PC-3 (cell line): ENCODE results near the gene MRPL20. TPM values are rescaled to one million over a fixed set of nuclear protein-coding genes. Genes with fewer than 3 reads are reported as not detected.
A peak's percentile ranks its signal among the peaks of the same experiment; 100 is the strongest.

Experiments
- ATAC-seq: fragments of 200-7000 bp; cut with Tn5 transposase; 2 replicates; pipeline ENCODE4 v1.9.1; 2020; ENCODE audit warnings: mild to moderate bottlenecking, moderate library complexity
- BruUV-seq: library from RNA; stranded (reverse); fragments of 400-500 nt; replicated peaks from 2 replicates; lab custom pipeline; 2021; lab: Mats Ljungman, UMichigan
- CTCF ChIA-PET: fragments of 300-600 bp; sonication (Branson Sonifier 250); formaldehyde crosslinking; loops from one replicate; lab custom pipeline; 2022; ENCODE audit warnings: antibody characterized with exemption; lab: Charles Lee
- POLR2A ChIA-PET: fragments of 300-600 bp; sonication (Branson Sonifier 250); formaldehyde crosslinking; loops from one replicate; lab custom pipeline; 2022; ENCODE audit warnings: antibody characterized with exemption; ENCODE audit not compliant: unreplicated experiment; lab: Charles Lee
- DNase-seq: peaks from one replicate; pipeline ENCODE4 v3.0.0-alpha.2; 2015
- H2AFZ ChIP-seq: fragments of 300-600 bp; sonication (generic); 2 replicates; pipeline ENCODE4 v1.6.0; 2016; ENCODE audit warnings: antibody characterized with exemption, low read length
- H3F3A ChIP-seq: fragments of 300-600 bp; sonication (generic); one replicate; pipeline ENCODE4 v1.6.0; 2017; ENCODE audit warnings: antibody characterized with exemption, low read length, control low read depth, mild to moderate bottlenecking; ENCODE audit not compliant: unreplicated experiment
- H3K27ac ChIP-seq: fragments of 300-600 bp; sonication (generic); 2 replicates; pipeline ENCODE4 v1.5.1; 2016; ENCODE audit warnings: mild to moderate bottlenecking, low read length
- H3K27me3 ChIP-seq: fragments of 300-600 bp; sonication (generic); 2 replicates; pipeline ENCODE4 v1.6.1; 2016; ENCODE audit warnings: low read length, mixed read lengths
- H3K36me3 ChIP-seq: fragments of 300-600 bp; sonication (generic); 2 replicates; pipeline ENCODE4 v1.6.1; 2016; ENCODE audit warnings: low read depth, mixed run types, low read length, mixed read lengths
- H3K4me1 ChIP-seq: fragments of 300-600 bp; sonication (generic); 2 replicates; pipeline ENCODE4 v1.5.1; 2016; ENCODE audit warnings: low read length; ENCODE audit not compliant: insufficient read depth
- H3K4me2 ChIP-seq: fragments of 300-600 bp; sonication (generic); 2 replicates; pipeline ENCODE4 v1.6.0; 2016; ENCODE audit warnings: low read length
- H3K4me3 ChIP-seq: fragments of 300-600 bp; sonication (generic); 2 replicates; pipeline ENCODE4 v1.5.1; 2016; ENCODE audit warnings: mild to moderate bottlenecking, low read length, mixed read lengths
- H3K79me2 ChIP-seq: fragments of 300-600 bp; sonication (generic); 2 replicates; pipeline ENCODE4 v1.6.1; 2017; ENCODE audit warnings: low read length, mixed read lengths
- H3K9ac ChIP-seq: fragments of 300-600 bp; sonication (generic); 2 replicates; pipeline ENCODE4 v1.6.0; 2016; ENCODE audit warnings: mild to moderate bottlenecking, low read length
- H3K9me2 ChIP-seq: fragments of 300-600 bp; sonication (generic); replicated peaks from 2 replicates; pipeline ENCODE4 v1.6.1; 2016; ENCODE audit warnings: mixed run types, low read length, mixed read lengths
- H3K9me3 ChIP-seq: fragments of 300-600 bp; sonication (generic); 2 replicates; pipeline ENCODE4 v1.6.1; 2016; ENCODE audit warnings: low read length, mixed read lengths
- H4K20me1 ChIP-seq: fragments of 300-600 bp; sonication (generic); 2 replicates; pipeline ENCODE4 v1.6.1; 2016; ENCODE audit warnings: low read length, mixed read lengths
- CTCF ChIP-seq: fragments of 300-600 bp; sonication (generic); conservative IDR thresholded peaks from 2 replicates; pipeline ENCODE4 v1.5.1; 2017; ENCODE audit warnings: antibody characterized with exemption, low read depth, mild to moderate bottlenecking, low read length
- EZH2 ChIP-seq: fragments of 300-600 bp; sonication (generic); IDR thresholded peaks from one replicate; pipeline ENCODE4 v1.6.1; 2017; ENCODE audit warnings: antibody characterized with exemption, mild to moderate bottlenecking, low read length; ENCODE audit not compliant: unreplicated experiment
- EZH2phosphoT487 ChIP-seq: fragments of 300-600 bp; sonication (generic); IDR thresholded peaks from 2 replicates; pipeline ENCODE4 v1.6.1; 2018; ENCODE audit warnings: mild to moderate bottlenecking, antibody characterized with exemption, low read length, borderline replicate concordance
- intact Hi-C: fragments of 100-400 bp; cut with micrococcal nuclease; formaldehyde crosslinking; loops from 2 replicates; pipeline ENCODE4 v1.9.0; 2023
- total RNA-seq: library from RNA; depleted of rRNA; stranded (reverse); fragments of >200 nt; gene quantifications from 2 replicates; pipeline ENCODE4 v1.2.3, GENCODE V29; 2014; rRNA removed

Gene MRPL20
- total RNA-seq, 1 experiment from 2014 or later = 506 TPM

DNA sequence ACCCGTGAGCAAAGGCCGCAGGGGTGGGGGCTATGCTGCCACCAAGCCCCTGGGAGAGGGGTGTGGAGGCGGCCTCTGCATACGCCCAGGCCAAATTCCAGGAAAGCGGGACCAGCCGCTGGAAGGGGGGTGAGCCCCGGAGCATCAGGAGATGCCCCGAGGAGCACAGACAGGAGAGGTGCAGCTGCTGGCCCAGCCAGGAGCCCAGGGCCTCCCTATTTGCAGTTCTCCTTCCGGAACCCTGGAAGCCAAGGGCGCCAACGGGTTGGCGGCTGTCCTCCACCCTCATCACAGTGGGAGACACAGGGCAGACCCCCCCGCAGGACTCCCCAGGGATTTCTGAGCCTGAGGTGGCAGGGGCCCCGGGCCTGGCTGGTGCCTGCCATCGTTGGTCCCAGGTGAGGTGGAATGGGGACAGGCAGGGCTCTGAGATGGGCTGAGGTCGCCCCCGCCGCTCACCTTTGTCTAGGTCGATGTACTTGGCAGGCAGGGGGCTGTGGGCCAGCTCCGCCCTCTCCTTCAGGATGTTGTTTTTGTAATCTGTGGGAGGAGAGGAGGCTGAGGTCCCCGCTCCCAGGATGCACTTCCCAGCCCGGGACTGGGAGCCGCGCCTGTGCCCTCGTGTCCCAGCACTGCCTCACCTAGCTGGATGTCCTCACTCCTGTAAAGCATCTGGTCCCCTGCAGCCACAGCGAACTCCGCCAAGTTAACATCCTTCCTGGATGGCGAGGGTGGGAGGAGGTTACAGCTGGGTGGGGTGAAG lies 53.5 kb downstream of the MRPL20 start:
- TF ChIP-seq EZH2 (no peak), EZH2phosphoT487 (no peak), CTCF (no peak)
- no peak overlapping the region for H3K9ac ChIP-seq
- no peak overlapping the region for H2AFZ ChIP-seq
- H3K9me3 ChIP-seq = no peaks in the 10 kb centered on the region
- H3K4me1 ChIP-seq = peaks cover 28% of the 10 kb centered on the region
- intact Hi-C loops = no loop called here
- peaks cover 3% of the 10 kb centered on the region for H3F3A ChIP-seq
- no peaks in the 10 kb centered on the region for H3K36me3 ChIP-seq
- peaks cover 19% of the 10 kb centered on the region for H3K79me2 ChIP-seq
- CTCF ChIA-PET = interaction anchor here (0.6 kb wide), 1 partner anchor 44 kb away, joined by 3 read pairs; no protein-coding TSS in a partner anchor
- H3K9me2 ChIP-seq = no peaks in the 10 kb centered on the region
- no peak overlapping the region for H3K27ac ChIP-seq
- H4K20me1 ChIP-seq = no peaks in the 10 kb centered on the region
- no peaks in the 10 kb centered on the region for H3K27me3 ChIP-seq
- TSS peak; percentile 58 for BruUV-seq
- POLR2A ChIA-PET = no interaction called here
- peak overlapping the region; percentile 58 for H3K4me3 ChIP-seq
- peak overlapping the region; percentile 78 for H3K4me2 ChIP-seq
- peak; percentile 30 for ATAC-seq
- no peak for DNase-seq

- H3K4me1 ChIP-seq = peaks cover 28% of the 10 kb centered on the region
- ChIA-PET CTCF (no interaction called here), POLR2A (no interaction called here)
- H3K36me3 ChIP-seq = no peaks in the 10 kb centered on the region
- H4K20me1 ChIP-seq = no peaks in the 10 kb centered on the region
- ATAC-seq (no peak), DNase-seq (no peak)
- no peak overlapping the region for H3K27ac ChIP-seq
- peaks cover 26% of the 10 kb centered on the region for H3K79me2 ChIP-seq
- no peak overlapping the region for H3K9ac ChIP-seq
- no peak overlapping the region for H3K4me3 ChIP-seq
- no peaks in the 10 kb centered on the region for H3K9me2 ChIP-seq
- H3F3A ChIP-seq = peaks cover 3% of the 10 kb centered on the region
- H3K4me2 ChIP-seq = peak overlapping the region; percentile 78
- H3K9me3 ChIP-seq = no peaks in the 10 kb centered on the region
- intact Hi-C loops = no loop called here
- no TSS peak for BruUV-seq
- H2AFZ ChIP-seq = no peak overlapping the region
- no peak for TF ChIP-seq EZH2
- no peak for TF ChIP-seq EZH2phosphoT487
- no peak for TF ChIP-seq CTCF
- no peaks in the 10 kb centered on the region for H3K27me3 ChIP-seq
Observed at GRCh38 chr1:1352786-1353388, 54.2 kb downstream of the MRPL20 start.

Other genes starting within 250 kb of the MRPL20 start
- 0.36 and 0.46 TPM in 2 replicates for gene TTLL10, start 233.4 kb downstream of the MRPL20 start, total RNA-seq
- 87.2 and 120 TPM in 2 replicates for gene TNFRSF18, start 200.7 kb downstream of the MRPL20 start, total RNA-seq
- 0.11 and 0.17 TPM in 2 replicates for gene TNFRSF4, start 193.1 kb downstream of the MRPL20 start, total RNA-seq
- 254 and 317 TPM in 2 replicates for gene SDF4, start 175.3 kb downstream of the MRPL20 start, total RNA-seq
- gene B3GALT6, start 175.1 kb downstream of the MRPL20 start, total RNA-seq = 74.0 and 92.2 TPM in 2 replicates
- gene C1QTNF12, start 160.6 kb downstream of the MRPL20 start, total RNA-seq = 2.8 and 3.9 TPM in 2 replicates
- 182 and 200 TPM in 2 replicates for gene UBE2J2, start 133.4 kb downstream of the MRPL20 start, total RNA-seq
- 4.2 and 5.3 TPM in 2 replicates for gene SCNN1D, start 126.9 kb downstream of the MRPL20 start, total RNA-seq
- gene ACAP3, start 99.4 kb downstream of the MRPL20 start, total RNA-seq = 116 and 178 TPM in 2 replicates
- 132 and 142 TPM in 2 replicates for gene PUSL1, start 98.7 kb downstream of the MRPL20 start, total RNA-seq
- gene INTS11, start 82.6 kb downstream of the MRPL20 start, total RNA-seq = 254 and 324 TPM in 2 replicates
- gene CPTP, start 82.5 kb downstream of the MRPL20 start, total RNA-seq = 141 and 168 TPM in 2 replicates
- gene TAS1R3, start 76.0 kb downstream of the MRPL20 start, total RNA-seq = 1.9 and 4.3 TPM in 2 replicates
- 626 and 813 TPM in 2 replicates for gene DVL1, start 57.9 kb downstream of the MRPL20 start, total RNA-seq
- 25.3 and 29.0 TPM in 2 replicates for gene MXRA8, start 48.7 kb downstream of the MRPL20 start, total RNA-seq
- gene AURKAIP1, start 32.1 kb downstream of the MRPL20 start, total RNA-seq = 823 and 1,067 TPM in 2 replicates
- gene CCNL2, start 8.0 kb downstream of the MRPL20 start, total RNA-seq = 356 and 385 TPM in 2 replicates
- 0.18 and 1.1 TPM in 2 replicates for gene ANKRD65, start 14.0 kb upstream of the MRPL20 start, total RNA-seq
- gene VWA1, start 28.4 kb upstream of the MRPL20 start, total RNA-seq = 59.1 and 74.5 TPM in 2 replicates
- 0.29 and 1.4 TPM in 2 replicates for gene ATAD3C, start 42.4 kb upstream of the MRPL20 start, total RNA-seq
- 140 and 190 TPM in 2 replicates for gene ATAD3B, start 64.5 kb upstream of the MRPL20 start, total RNA-seq
- 186 and 243 TPM in 2 replicates for gene ATAD3A, start 104.9 kb upstream of the MRPL20 start, total RNA-seq
- gene TMEM240, start 133.3 kb upstream of the MRPL20 start, total RNA-seq = 0.87 and 2.0 TPM in 2 replicates
- gene SSU72, start 167.6 kb upstream of the MRPL20 start, total RNA-seq = 283 and 310 TPM in 2 replicates
- 7.9 and 8.8 TPM in 2 replicates for gene FNDC10, start 192.8 kb upstream of the MRPL20 start, total RNA-seq
- 164 and 218 TPM in 2 replicates for gene MIB2, start 208.2 kb upstream of the MRPL20 start, total RNA-seq
- gene MMP23B, start 224.9 kb upstream of the MRPL20 start, total RNA-seq = 25.9 and 28.4 TPM in 2 replicates